KMS-11 (cell line): Measurements from ENCODE around the gene CACNA2D3.

Experiments used
- H2AFZ ChIP-seq: fragments of 200-600 bp; sonication (generic); 2 replicates; pipeline ENCODE4 v1.6.1; 2016; ENCODE audit warnings: antibody characterized with exemption, mixed run types, low read depth
- H3K27ac ChIP-seq: fragments of 200-600 bp; sonication (generic); 2 replicates; pipeline ENCODE4 v1.6.1; 2016; ENCODE audit warnings: mild to moderate bottlenecking, mixed run types
- H3K27me3 ChIP-seq: fragments of 200-600 bp; sonication (generic); 2 replicates; pipeline ENCODE4 v1.6.1; 2017; ENCODE audit warnings: mild to moderate bottlenecking, low read depth, mixed run types, moderate library complexity; ENCODE audit not compliant: insufficient read depth
- H3K36me3 ChIP-seq: fragments of 200-600 bp; sonication (generic); 2 replicates; pipeline ENCODE4 v1.6.1; 2017; ENCODE audit warnings: mild to moderate bottlenecking, mixed run types; ENCODE audit not compliant: insufficient read depth
- H3K4me1 ChIP-seq: fragments of 200-600 bp; sonication (generic); 2 replicates; pipeline ENCODE4 v1.6.1; 2016; ENCODE audit warnings: mild to moderate bottlenecking, low read depth, mixed run types; ENCODE audit not compliant: poor library complexity, severe bottlenecking
- H3K4me2 ChIP-seq: fragments of 200-600 bp; sonication (generic); 2 replicates; pipeline ENCODE4 v1.7.0; 2016; ENCODE audit warnings: mild to moderate bottlenecking, mixed run types
- H3K4me3 ChIP-seq: fragments of 200-600 bp; sonication (generic); IDR thresholded peaks from 2 replicates; pipeline ENCODE4 v1.6.1; 2017; ENCODE audit warnings: low read depth, low read length, mixed read lengths; ENCODE audit not compliant: insufficient read depth
- H3K79me2 ChIP-seq: fragments of 200-600 bp; sonication (generic); 2 replicates; pipeline ENCODE4 v1.6.1; 2016; ENCODE audit warnings: low read depth, mixed run types; ENCODE audit not compliant: insufficient read depth
- H3K9ac ChIP-seq: fragments of 200-600 bp; sonication (generic); 2 replicates; pipeline ENCODE4 v1.6.1; 2016; ENCODE audit warnings: mild to moderate bottlenecking, mixed run types
- H4K20me1 ChIP-seq: fragments of 200-600 bp; sonication (generic); 2 replicates; pipeline ENCODE4 v1.6.1; 2016; ENCODE audit warnings: mild to moderate bottlenecking, mixed run types; ENCODE audit not compliant: insufficient read depth
- CTCF ChIP-seq: fragments of 200-600 bp; sonication (generic); conservative IDR thresholded peaks from 2 replicates; pipeline ENCODE4 v1.6.1; 2017; ENCODE audit warnings: low read depth, mild to moderate bottlenecking, antibody characterized with exemption, low read length, moderate library complexity, mixed read lengths

The CACNA2D3 gene

GRCh38 chr3:54917862-54918261 is 795.5 kb downstream of the CACNA2D3 start:
- no peaks in the 10 kb centered on the region for H3K36me3 ChIP-seq
- no peak overlapping the region for H3K9ac ChIP-seq
- no peak for TF ChIP-seq CTCF
- H3K4me2 ChIP-seq: no peak overlapping the region
- no peaks in the 10 kb centered on the region for H3K4me1 ChIP-seq
- no peak overlapping the region for H2AFZ ChIP-seq
- H3K27me3 ChIP-seq: no peaks in the 10 kb centered on the region
- no peak overlapping the region for H3K4me3 ChIP-seq
- H4K20me1 ChIP-seq: no peaks in the 10 kb centered on the region
- H3K27ac ChIP-seq: no peak overlapping the region
- H3K79me2 ChIP-seq: no peaks in the 10 kb centered on the region

- H3K27me3 ChIP-seq: no peaks in the 10 kb centered on the region
Observed at GRCh38 chr3:54918516-54918915, 796.2 kb downstream of the CACNA2D3 start.

GRCh38 chr3:54928046-54928770 is 805.9 kb downstream of the CACNA2D3 start, which contains the start of gene LRTM1:
Gene LRTM1, minus strand, starts transcription at chr3:54928059. Its CDS starts 148 bp downstream, at chr3:54927911.
- H3K79me2 ChIP-seq: no peaks in the 10 kb centered on the region
- no peak within 1 kb of the TSS for H3K4me3 ChIP-seq
- H3K36me3 ChIP-seq: no peaks in the 10 kb centered on the region
- H3K9ac ChIP-seq: no peak within 1 kb of the TSS
- H2AFZ ChIP-seq: no peak within 1 kb of the TSS
- H3K4me2 ChIP-seq: no peak within 1 kb of the TSS
- TF ChIP-seq CTCF: no peak
- no peak within 1 kb of the TSS for H3K27ac ChIP-seq
- no peaks in the 10 kb centered on the region for H4K20me1 ChIP-seq
- H3K4me1 ChIP-seq: no peaks in the 10 kb centered on the region
- no peaks in the 10 kb centered on the region for H3K27me3 ChIP-seq

More at GRCh38 chr3:54918516-54918915, 796.2 kb downstream of the CACNA2D3 start:
- H3K36me3 ChIP-seq: no peaks in the 10 kb centered on the region
- H3K4me3 ChIP-seq: no peak overlapping the region
- no peak overlapping the region for H3K4me2 ChIP-seq
- no peaks in the 10 kb centered on the region for H3K4me1 ChIP-seq
- H3K27ac ChIP-seq: no peak overlapping the region
- no peaks in the 10 kb centered on the region for H3K79me2 ChIP-seq
- no peak overlapping the region for H3K9ac ChIP-seq
- no peaks in the 10 kb centered on the region for H4K20me1 ChIP-seq
- no peak for TF ChIP-seq CTCF
- no peak overlapping the region for H2AFZ ChIP-seq

GRCh38 chr3:54931182-54931581 is 808.8 kb downstream of the CACNA2D3 start:
- no peak for TF ChIP-seq CTCF
- no peaks in the 10 kb centered on the region for H3K79me2 ChIP-seq
- H3K4me3 ChIP-seq: no peak overlapping the region
- H2AFZ ChIP-seq: no peak overlapping the region
- no peaks in the 10 kb centered on the region for H4K20me1 ChIP-seq
- H3K27me3 ChIP-seq: no peaks in the 10 kb centered on the region
- H3K4me2 ChIP-seq: no peak overlapping the region
- no peak overlapping the region for H3K9ac ChIP-seq
- H3K4me1 ChIP-seq: no peaks in the 10 kb centered on the region
- H3K27ac ChIP-seq: no peak overlapping the region
- no peaks in the 10 kb centered on the region for H3K36me3 ChIP-seq
